NT2/D1 (cell line): ENCODE results near the gene ST6GALNAC2.

ENCODE experiments used
- SUZ12 ChIP-seq: IDR thresholded peaks from 2 replicates; pipeline ENCODE4 v1.6.1; 2011; ENCODE audit not compliant: insufficient read length, insufficient read depth; ENCODE audit errors: extremely low read depth
- ZNF274 ChIP-seq: IDR thresholded peaks from 2 replicates; pipeline ENCODE4 v1.6.1; 2011; ENCODE audit warnings: mild to moderate bottlenecking, low read depth, low read length

GRCh38 chr17:76536511-76537287 is 49.0 kb downstream of the ST6GALNAC2 start:
- TF ChIP-seq SUZ12 = no peak
- TF ChIP-seq ZNF274 = no peak
